Retinal pigment epithelial cell (primary cell): ENCODE results near the gene BOC.

Source experiments
- DNase-seq: peaks from one replicate; pipeline ENCODE4 v3.0.0-alpha.2; 2010; ENCODE audit warnings: low read depth
- H3K4me3 ChIP-seq: 2 replicates; pipeline ENCODE4 v1.5.1; 2011; ENCODE audit warnings: mild to moderate bottlenecking, low read length, control low read depth, moderate library complexity
- CTCF ChIP-seq: conservative IDR thresholded peaks from 2 replicates; pipeline ENCODE4 v1.5.1; 2011; ENCODE audit warnings: low read depth, low read length, control low read depth, inconsistent platforms

Gene BOC

GRCh38 chr3:113233497-113233896 lies 22.1 kb downstream of the BOC start:
- H3K4me3 ChIP-seq, result no peak overlapping the region
- no peak for DNase-seq
- TF ChIP-seq CTCF, result no peak

- no peak overlapping the region for H3K4me3 ChIP-seq
- no peak for TF ChIP-seq CTCF
- DNase-seq, result no peak
These were observed 22.7 kb downstream of the BOC start for GRCh38 chr3:113234028-113234427.

GRCh38 chr3:113234688-113235260 lies 23.4 kb downstream of the BOC start:
- no peak for TF ChIP-seq CTCF
- H3K4me3 ChIP-seq, result no peak overlapping the region
- no peak for DNase-seq

- no peak for DNase-seq
- no peak overlapping the region for H3K4me3 ChIP-seq
- TF ChIP-seq CTCF, result no peak
These were observed 27.1 kb downstream of the BOC start for GRCh38 chr3:113238503-113238902.

- DNase-seq, result no peak
- H3K4me3 ChIP-seq, result no peak overlapping the region
- TF ChIP-seq CTCF, result no peak
These were observed 29.5 kb downstream of the BOC start for GRCh38 chr3:113240841-113241240.

- peak overlapping the region; percentile 15 for H3K4me3 ChIP-seq
- no peak for TF ChIP-seq CTCF
- no peak for DNase-seq
These were observed 30.1 kb downstream of the BOC start for GRCh38 chr3:113241292-113242095.

GRCh38 chr3:113242096-113242581 lies 30.8 kb downstream of the BOC start:
- no peak for TF ChIP-seq CTCF
- DNase-seq, result no peak
- peak overlapping the region; percentile 15 for H3K4me3 ChIP-seq
